ENCODE results near the gene OGDH.

- TF ChIP-seq CTCF (IDR thresholded peaks at IDR 0.05; ENCODE audit: low read length) (no peak), EZH2 (optimal IDR thresholded peaks at IDR 0.05; ENCODE audit: low read depth, low read length) (no peak), EZH2phosphoT487 (IDR thresholded peaks at IDR 0.05; ENCODE audit: low read length) (no peak)
Observed at GRCh38 chr7:44665531-44666213, 59.2 kb downstream of the OGDH start.
